ENCODE data around the gene GPSM1. TPM values are rescaled to one million over a fixed set of nuclear protein-coding genes. Genes with fewer than 3 reads are reported as not detected.

The GPSM1 gene
- total and polyA plus RNA-seq, 9 of the 15 experiments (the other 6 are each of a cell fraction or from before 2014, with no cell fraction given), result 0.04 to 14.2 (median 3.1) TPM

DNA sequence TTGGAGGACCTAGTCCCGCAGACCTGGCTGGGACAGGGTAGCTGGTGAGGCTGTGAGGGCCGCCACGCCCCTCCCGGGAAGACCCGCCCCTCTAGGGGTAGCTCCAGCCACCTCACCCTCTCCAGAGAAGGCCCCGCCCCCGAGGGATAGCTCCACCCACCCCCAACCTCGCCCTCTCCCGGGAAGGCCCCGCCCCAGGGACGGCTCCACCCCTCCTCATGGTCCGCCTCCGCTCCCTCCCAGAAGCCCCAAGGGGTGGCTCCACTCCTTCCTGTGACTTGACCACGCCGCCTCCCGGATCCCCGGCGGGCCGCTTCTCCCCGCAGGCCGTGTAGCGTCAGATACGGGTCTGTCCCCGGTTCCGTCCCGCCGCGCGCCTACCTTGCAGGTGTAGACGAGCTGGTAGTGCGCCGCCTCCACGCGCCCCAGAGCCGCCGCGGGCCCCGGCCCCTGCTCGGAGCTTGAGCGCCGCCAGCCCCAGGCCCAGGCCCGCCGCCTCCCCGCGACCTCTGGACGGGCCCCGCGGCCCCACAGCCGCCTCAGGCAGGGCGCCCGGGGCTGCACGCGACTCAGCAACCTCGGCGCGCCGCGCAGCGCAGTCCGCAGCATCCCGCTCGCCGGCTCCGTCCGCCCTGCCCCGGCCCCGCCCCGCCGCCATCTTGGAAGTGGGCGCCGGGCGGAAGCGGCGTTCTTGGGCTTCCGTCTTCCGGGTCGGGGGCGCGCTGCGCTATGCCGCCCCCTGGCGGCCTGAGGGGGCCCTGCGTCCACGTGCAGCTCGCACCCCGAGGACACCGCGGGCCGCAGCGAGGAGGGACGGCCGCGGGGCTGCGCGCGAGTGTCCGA is 36.0 kb downstream of the GPSM1 start, which contains the start of gene DNLZ (continued):
- TF ChIP-seq ZNF239 (CRISPR knock-in tag; IDR thresholded peaks at IDR 0.05), result 0 out of 2 replicates have a peak, but pooled peaks have one; percentile 31
- TF ChIP-seq ZNF57 (CRISPR knock-in tag; IDR thresholded peaks at IDR 0.05), result no peak
- peak; percentile 93 for TF ChIP-seq NR2C2 (CRISPR knock-in tag; IDR thresholded peaks at IDR 0.05)
- TF ChIP-seq NR2C2 (tag; IDR thresholded peaks at IDR 0.05), result peak; percentile 99
- no peak for TF ChIP-seq TFAM (CRISPR knock-in tag; conservative IDR thresholded peaks at IDR 0.05)
- TF ChIP-seq, protein P1, sequence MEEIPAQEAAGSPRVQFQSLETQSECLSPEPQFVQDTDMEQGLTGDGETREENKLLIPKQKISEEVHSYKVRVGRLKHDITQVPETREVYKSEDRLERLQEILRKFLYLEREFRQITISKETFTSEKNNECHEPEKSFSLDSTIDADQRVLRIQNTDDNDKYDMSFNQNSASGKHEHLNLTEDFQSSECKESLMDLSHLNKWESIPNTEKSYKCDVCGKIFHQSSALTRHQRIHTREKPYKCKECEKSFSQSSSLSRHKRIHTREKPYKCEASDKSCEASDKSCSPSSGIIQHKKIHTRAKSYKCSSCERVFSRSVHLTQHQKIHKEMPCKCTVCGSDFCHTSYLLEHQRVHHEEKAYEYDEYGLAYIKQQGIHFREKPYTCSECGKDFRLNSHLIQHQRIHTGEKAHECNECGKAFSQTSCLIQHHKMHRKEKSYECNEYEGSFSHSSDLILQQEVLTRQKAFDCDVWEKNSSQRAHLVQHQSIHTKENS (CRISPR knock-in tag; IDR thresholded peaks at IDR 0.05), result no peak
- TF ChIP-seq NCOR1 (IDR thresholded peaks at IDR 0.05), result peak; percentile 40
- 0 out of 2 replicates have a peak, but pooled peaks have one; percentile 13 for TF ChIP-seq ILF3 (IDR thresholded peaks at IDR 0.05; ENCODE audit: borderline replicate concordance)
- TF ChIP-seq SMC3 (conservative IDR thresholded peaks at IDR 0.05; ENCODE audit: insufficient read depth, low read depth, low read length), result peak; percentile 50; the same call in 1 of the 2 replicates
- peak; percentile 92 for TF ChIP-seq POLR2G (IDR thresholded peaks at IDR 0.05; ENCODE audit: low read depth, low read length)
- TF ChIP-seq, protein P2, sequence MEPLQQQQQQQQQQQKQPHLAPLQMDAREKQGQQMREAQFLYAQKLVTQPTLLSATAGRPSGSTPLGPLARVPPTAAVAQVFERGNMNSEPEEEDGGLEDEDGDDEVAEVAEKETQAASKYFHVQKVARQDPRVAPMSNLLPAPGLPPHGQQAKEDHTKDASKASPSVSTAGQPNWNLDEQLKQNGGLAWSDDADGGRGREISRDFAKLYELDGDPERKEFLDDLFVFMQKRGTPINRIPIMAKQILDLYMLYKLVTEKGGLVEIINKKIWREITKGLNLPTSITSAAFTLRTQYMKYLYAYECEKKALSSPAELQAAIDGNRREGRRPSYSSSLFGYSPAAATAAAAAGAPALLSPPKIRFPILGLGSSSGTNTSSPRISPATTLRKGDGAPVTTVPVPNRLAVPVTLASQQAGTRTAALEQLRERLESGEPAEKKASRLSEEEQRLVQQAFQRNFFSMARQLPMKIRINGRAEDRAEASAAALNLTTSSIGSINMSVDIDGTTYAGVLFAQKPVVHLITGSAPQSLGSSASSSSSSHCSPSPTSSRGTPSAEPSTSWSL (CRISPR knock-in tag; IDR thresholded peaks at IDR 0.05; ENCODE audit: borderline replicate concordance), result no peak
- TF ChIP-seq ADNP (tag; IDR thresholded peaks at IDR 0.05), result no peak
- 0 out of 2 replicates have a peak, but pooled peaks have one; percentile 69 for TF ChIP-seq ZFP1 (CRISPR knock-in tag; IDR thresholded peaks at IDR 0.05)
- TF ChIP-seq SIN3B (IDR thresholded peaks at IDR 0.05; ENCODE audit: low read depth), result peak; percentile 63
- TF ChIP-seq, protein P3, sequence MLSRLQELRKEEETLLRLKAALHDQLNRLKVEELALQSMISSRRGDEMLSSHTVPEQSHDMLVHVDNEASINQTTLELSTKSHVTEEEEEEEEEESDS (CRISPR knock-in tag; IDR thresholded peaks at IDR 0.05), result no peak
- no peak for TF ChIP-seq MTA3 (IDR thresholded peaks at IDR 0.05; ENCODE audit: borderline replicate concordance)
- TF ChIP-seq SMARCA4 (IDR thresholded peaks at IDR 0.05), result no peak
- TF ChIP-seq, protein P4, sequence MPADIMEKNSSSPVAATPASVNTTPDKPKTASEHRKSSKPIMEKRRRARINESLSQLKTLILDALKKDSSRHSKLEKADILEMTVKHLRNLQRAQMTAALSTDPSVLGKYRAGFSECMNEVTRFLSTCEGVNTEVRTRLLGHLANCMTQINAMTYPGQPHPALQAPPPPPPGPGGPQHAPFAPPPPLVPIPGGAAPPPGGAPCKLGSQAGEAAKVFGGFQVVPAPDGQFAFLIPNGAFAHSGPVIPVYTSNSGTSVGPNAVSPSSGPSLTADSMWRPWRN (IDR thresholded peaks at IDR 0.05; ENCODE audit: low read depth), result no peak
- TF ChIP-seq RAD21 (CRISPR knock-in tag; conservative IDR thresholded peaks at IDR 0.05 in 1 of 2, IDR thresholded peaks at IDR 0.05 in 1 of 2), result peak; percentile 50 to 54
- TF ChIP-seq, protein P5, sequence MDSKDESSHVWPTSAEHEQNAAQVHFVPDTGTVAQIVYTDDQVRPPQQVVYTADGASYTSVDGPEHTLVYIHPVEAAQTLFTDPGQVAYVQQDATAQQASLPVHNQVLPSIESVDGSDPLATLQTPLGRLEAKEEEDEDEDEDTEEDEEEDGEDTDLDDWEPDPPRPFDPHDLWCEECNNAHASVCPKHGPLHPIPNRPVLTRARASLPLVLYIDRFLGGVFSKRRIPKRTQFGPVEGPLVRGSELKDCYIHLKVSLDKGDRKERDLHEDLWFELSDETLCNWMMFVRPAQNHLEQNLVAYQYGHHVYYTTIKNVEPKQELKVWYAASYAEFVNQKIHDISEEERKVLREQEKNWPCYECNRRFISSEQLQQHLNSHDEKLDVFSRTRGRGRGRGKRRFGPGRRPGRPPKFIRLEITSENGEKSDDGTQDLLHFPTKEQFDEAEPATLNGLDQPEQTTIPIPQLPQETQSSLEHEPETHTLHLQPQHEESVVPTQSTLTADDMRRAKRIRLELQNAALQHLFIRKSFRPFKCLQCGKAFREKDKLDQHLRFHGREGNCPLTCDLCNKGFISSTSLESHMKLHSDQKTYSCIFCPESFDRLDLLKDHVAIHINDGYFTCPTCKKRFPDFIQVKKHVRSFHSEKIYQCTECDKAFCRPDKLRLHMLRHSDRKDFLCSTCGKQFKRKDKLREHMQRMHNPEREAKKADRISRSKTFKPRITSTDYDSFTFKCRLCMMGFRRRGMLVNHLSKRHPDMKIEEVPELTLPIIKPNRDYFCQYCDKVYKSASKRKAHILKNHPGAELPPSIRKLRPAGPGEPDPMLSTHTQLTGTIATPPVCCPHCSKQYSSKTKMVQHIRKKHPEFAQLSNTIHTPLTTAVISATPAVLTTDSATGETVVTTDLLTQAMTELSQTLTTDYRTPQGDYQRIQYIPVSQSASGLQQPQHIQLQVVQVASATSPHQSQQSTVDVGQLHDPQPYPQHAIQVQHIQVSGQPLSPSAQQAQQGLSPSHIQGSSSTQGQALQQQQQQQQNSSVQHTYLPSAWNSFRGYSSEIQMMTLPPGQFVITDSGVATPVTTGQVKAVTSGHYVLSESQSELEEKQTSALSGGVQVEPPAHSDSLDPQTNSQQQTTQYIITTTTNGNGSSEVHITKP (IDR thresholded peaks at IDR 0.05; ENCODE audit: partially characterized antibody), result no peak

Measured in K562 (cell line).